NCI-H2227 (cell line): Measurements from ENCODE around the gene KIAA0513.

Experiments
- DNase-seq: peaks from one replicate; lab custom pipeline; 2025; ENCODE audit not compliant: unreplicated experiment; lab: John Stamatoyannopoulos, UW

Gene KIAA0513

DNA sequence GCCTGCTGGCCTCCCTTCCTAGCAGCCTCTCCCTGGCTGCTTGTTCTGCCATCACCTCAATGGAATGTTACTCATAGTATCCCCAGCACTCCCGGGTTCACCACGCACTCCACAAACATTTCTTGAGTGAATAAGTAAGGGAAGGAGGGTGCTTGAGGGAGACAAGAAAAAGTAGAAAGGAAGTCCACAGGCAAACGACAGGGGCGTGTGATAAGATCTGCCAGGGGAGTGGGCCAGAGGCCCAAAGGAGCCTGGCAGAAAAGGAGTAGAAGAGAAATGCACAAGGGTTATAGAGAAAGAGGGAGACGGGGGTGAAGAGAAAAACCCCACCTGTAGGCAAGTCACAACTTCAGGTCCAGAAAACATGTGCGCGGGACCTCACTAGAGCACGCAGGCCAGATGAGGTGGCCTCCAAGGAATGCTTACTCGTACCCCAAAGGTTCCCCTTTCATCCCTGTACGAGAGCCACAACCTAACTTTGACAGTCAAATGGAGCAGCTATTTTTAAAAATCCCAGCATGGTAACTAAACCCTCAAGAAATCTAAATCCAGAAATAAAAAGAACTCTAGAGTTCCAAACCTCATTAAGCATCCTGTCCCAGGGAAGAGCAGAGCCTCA is 22.9 kb upstream of the KIAA0513 start:
- no peak for DNase-seq

DNA sequence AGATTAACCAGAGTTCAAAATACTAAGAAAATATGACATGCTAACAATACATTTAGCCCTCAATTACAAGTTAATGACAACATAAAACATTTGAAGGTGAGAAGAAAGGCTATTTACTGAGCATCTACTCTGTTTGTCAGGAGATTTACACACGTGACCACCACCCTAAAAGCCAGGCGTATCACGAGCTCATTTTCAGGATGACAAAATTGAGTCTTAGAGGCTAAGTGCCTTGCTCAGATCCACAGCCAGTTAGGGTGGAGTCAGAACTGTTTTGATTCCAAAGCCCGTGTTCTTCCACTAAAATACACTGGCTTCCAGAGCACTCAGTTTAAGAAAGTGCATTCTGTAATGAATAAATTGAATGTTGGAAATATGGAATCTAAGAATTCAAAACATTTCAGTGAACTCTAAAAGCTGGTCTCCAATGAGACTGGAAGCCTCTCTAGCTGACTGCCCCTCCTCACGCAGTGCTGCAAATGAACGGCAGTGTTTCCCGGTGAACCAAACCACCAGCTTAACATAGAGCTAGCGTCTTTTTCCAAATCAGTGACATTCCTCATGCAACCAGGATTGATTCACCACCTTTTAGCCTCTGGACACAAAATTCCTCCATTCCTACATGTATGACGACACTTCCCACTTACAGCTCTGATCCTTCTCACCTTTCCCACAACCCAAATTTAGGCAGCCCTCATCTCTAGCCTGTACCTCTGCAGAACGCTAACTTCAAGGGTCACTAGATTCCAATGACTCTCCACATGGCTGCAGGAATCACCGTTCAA is 22.1 kb upstream of the KIAA0513 start:
- DNase-seq, result no peak

DNA sequence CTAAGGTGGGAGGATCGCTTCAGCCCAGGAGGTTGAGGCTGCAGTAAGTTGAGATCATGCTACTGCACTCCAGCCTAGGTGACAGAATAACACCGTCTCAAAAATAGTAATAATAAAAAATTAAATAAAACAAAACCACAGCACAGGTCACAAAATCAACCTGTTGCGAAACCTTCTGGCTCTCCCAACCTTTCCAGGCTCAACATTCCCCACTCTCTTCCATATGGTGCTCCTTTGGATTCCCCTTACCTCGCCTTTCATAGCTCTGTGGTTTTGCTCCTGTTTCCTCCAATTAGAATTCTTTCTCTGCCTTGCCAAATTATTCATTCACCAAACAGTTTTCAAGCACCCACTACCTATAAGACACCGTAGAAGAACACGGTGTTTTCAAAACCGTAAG is 21.0 kb upstream of the KIAA0513 start:
- no peak for DNase-seq

DNA sequence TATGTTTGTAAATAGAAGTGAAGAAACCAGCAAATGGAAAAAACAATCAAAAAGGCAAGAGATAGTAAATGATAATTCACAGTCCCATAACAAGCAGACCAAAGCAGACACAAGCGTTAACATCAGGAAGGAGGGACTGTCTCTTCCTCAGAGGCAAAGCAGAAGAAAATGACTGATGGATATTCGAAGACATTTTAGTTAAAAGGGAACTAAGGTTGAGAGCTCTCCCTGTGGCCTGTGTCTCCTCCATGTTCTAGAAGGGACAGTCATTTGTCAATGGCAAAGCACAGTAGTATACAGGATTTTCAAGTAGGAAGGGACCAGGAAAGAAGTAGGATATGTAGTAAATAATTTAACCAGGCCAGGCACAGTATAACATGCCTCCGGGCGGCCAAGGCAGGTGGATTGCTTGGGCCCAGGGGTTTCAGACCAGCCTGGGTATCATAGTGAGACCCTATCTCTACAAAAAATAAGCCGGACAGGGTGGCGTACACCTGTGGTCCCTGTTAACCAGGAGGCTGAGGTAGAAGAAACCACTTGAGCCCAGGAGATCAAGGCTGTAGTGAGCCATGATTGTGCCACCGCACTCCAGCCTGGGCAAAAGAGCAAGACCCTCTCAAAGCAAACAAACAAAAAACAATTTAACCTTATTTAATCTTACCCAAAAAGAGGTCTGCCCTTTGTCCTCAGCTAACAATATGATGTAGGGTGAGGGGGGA is 19.9 kb upstream of the KIAA0513 start:
- DNase-seq, result no peak

DNA sequence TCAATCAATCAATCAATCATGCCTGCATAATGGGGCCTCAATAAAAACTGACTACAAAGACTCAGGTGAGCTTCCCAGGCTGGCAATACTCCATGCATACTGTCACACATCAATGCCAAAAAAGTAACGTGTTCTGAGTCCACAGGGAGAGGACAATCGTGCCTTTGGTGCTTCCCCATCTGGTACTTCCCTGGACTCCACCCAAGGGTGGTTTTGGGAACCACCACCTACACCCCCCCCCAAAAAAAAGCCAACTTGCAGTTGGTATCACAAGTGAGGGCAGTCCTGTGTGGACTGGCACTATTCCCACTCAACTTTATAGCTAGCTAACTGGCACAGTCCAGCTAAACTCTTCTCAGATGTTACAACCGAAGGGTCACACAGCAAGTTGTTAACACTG is 19.3 kb upstream of the KIAA0513 start:
- no peak for DNase-seq

DNA sequence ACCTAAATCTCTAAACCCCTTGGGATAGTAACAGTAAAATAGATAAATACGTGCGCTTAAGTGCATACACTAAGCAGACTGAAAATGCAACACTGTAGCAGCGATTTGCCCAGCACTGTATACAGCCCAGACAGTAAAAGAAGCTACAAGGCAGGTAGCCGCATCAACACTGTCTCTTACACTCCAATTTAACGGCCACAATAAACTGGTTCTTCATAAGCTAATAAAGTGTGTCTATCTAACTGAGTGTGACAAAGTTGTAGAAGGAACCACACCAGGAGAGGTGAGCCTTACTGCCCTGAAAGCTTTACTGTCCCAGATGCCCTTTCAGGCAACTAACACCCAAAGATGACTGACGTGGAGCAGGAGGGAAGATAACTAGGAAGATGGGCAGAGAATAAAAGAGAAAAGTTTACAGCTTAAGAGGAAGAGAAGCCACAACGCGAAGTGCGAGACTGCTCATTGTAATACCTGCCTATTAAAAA is 17.1 kb upstream of the KIAA0513 start:
- DNase-seq, result no peak

DNA sequence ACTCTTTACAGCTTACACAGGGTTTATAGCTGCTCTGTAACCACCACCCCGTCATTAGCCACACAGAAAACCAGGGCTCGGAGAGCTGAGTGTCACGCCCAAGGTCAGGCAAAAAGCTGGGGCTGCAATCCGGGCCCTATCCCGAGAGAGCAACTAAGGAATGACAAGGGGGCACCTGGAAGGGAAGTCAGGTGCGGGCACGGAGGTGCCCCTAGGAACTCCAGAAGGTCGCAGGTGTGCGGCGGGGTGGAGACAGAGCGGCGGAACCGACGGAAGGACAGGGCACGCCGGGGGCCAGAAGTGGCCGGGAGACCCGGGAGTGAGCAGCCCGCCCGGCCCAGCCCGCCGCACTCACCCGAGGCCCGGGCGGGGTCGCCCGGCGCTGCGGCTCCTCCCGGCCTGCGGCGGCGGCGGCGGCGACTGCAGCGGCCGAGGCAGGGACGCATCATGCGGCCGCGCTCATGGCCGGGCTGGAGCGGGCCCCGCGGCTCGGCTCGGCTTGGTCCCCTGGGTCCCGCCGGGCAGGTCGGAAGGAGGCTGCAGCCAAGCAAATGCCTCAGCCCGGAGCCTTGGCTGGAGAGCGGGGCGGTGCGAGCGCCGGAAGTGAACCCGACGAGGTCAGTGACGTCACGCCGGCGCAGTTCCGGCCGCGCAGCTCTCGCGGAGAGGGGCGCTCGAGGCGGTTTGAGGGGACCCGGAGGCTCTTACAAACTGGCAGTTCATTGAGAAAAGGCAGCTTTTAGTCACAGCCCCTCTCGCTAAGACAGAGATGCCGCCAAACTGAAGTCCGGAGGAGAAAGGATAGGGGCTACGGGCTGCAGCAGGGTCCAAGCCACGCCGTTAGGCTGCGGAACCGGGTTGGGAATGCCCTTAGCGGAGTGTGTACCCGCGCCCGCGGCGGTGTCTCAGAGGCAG is 16.4 kb upstream of the KIAA0513 start, which contains the start of gene ZDHHC7:
Gene ZDHHC7 (minus strand): TSS at position 605 of the 915 bp plus-strand sequence. CDS start 20,917 bp downstream, outside the sequence.
- DNase-seq, result peak; percentile 85

DNA sequence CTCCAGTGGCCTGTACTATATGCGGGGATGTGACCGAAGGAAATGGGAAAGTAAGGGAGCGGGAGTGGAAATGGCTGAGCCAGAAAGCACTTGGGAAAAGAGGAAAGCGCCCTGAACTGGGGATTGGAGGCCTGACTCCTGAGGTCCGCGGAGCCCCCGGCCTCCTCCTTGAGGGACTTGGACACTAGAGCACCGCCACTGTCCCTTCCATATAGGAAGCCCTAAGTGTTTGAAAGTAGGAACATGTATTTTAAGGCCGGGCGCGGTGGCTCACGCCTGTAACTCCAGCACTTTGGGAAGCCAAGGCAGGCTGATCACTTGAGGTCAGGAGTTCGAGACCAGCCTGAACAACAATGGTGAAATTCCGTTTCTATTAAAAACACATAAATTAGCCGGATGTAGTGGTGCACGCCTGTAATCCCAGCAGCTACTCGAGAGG is 15.7 kb upstream of the KIAA0513 start:
- no peak for DNase-seq

DNA sequence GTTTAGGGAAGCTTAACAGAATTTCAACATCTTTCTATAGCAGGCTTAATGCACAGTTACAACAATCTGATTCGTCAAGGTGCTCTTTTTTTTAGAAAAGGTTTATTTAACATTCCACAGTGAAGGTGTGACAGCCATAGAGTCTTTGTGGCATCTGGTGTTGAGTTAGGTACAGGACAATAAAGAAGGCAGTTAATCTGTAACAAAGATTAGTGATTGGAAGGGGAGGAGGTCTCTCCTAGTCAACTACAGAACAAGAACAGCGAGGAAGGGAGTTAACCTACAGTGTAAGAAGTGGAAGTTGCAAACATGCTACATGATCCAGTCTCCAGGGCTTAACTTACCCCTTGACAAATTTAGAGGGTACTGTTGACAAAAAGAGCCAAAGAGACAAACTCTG is 13.3 kb upstream of the KIAA0513 start:
- no peak for DNase-seq

DNA sequence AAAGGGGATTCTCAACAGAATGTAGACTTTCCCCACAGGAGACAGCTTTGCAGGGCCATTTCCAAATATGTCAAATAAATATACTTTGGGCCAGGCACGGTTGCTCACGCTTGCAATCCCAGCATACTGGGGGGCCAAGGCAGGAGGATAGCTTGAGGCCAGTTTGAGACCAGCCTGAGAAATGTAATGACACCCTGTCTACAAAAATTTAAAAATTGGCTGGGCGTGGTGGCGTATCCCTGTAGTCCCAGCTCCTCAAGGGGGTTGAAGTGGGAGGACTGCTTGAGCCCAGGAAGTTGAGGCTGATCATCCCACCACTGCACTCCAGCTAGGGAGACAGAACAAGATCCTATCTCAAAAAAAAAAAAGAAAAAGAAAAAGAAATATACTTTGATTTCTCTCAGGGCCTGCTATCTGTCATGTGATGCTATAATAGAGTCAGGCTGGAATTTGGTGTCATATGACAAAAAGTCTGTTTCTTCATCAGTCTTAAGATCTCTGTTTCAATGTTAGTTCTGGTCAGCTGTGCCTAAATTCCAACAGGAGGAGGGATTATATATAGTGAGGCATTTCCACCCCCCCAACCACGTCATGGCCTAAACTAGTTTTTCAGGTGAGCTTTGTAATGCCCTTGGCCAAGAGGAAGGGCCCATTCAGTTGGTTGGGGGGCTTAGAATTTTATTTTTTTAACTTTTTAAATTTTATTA is 12.0 kb upstream of the KIAA0513 start:
- DNase-seq, result no peak

DNA sequence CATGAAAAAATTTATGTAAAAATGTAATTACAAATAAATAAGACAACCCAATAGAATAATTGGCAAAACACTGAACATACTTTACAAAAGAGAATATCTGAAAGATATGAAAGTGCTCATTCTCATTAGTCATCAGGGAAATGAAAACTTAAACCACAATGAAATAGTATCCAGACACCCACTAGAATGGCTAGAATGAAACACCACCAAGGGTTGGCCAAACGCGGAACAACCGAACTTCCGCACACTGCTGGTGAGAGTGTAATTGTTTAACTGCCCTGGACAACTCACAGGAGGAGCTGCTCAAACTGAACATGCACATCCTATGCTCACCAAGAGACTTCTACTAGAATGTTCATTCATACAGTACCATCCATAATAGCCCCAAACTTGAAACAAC is 10.4 kb upstream of the KIAA0513 start:
- DNase-seq, result no peak

DNA sequence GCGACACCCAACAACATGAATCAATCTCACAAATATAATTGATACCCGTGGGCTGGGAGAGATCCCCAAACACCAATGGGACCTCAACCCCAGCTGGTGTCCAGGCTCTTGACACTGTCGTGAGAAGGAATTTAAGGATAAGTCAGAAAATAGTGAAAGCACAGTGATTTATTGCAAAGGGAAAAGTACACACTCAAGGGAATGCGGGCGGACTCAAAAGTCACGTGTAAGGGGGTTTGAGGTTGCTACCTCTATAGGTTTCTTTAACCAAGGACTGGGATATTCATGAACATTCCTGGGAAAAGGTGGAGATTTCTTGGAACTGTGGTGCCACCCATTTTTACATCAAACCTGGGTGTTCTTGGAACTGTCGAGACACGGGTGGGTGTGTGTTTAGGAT is 10.0 kb upstream of the KIAA0513 start:
- DNase-seq, result no peak

DNA sequence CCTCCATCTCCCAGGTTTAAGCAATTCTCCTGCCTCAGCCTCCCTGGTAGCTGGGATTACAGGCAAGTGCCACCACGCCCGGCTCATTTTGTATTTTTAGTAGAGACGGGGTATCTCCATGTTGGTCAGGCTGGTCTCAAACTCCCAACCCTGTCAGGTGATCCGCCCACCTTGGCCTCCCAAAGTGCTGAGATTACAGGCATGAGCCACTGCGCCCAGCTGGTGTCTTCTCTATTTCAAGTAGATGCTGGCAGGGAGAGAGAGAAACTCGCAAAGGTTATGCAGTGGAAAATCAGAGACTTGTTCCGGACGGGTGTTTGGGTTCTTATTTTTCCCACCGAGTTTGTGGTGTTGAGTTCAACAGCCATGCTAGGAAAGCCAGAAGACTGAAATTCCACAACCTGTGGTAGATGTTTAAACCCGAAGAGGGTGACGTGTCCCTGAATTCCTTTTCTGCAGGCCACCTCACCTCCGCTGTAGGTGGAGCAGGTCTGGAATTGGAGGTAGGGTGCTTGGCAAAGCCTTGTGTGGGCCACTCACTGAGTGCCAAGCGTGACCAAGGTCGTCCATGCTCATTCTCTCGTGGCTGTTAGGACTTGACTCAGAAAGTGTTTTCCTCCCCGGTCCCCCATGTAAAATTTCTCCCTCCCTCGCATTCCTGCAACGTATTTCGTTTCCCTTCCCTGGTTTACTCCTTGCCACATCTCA is 8.9 kb upstream of the KIAA0513 start:
- no peak for DNase-seq

DNA sequence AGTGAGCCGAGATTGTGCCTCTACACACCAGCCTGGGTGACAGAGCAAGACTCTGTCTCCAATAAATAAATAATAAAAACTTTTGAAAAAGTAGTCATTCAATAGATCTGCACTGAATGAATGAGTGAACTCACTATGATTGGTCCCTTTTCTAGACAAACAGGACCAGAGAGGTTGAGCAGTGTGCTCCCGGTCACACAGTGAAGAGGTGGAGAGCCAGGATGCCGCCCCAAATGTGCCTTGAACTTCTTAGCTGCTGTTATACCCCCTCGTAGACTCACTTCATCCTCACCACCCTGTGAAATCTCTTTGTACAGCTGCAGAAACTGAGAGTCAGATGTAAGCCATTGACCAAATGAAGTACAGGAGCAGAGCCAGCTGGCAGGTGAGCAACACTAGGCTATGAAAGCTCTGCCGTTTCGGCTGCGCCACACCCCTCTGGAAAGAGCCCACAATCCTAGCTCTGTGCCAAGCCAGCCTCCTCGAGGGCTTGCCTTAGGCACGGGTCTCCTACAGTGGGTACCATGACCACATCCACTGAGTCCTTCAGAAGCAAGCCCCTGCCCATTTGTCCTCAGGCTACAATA is 7.8 kb upstream of the KIAA0513 start:
- no peak for DNase-seq

DNA sequence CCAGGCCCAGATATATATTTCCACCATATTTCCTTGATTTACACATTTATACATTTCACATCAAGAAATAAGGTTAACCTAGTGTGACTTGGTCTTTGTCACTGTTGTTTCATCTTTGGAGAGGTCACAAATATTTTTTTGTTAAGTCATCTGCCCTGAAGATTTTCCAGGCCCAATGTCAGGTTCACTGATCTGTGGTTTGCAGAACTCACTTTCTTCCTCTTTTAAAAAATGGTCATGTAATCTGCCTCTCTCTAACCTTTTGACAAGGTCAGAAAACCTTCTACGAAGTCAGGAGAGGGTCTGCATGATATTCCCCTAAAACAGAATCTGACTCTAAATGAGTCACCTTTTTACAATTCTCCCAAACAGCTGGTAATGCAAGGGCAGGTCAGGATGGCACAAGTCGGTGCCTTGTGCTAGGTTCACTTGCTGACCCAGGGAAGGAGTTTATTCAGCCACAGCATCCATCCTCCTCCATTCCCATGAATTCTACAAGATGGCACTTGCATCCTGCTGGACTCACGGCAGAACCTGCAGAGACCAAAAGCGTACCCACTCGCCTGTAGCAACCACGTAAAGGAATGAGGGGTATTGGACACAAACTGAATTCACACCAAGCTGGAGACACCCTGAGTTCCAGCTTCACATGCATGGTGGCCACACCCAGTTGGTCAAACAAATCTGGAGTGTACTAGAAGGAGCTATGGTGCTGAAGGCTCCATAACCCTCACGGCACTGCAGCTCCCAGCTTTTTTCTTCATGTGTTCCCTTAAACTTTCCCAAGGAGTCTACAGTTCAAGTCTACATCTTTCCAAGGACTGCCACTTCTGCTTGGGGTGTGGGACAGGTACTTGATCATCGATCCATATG is 1.6 kb upstream of the KIAA0513 start:
- DNase-seq, result no peak

DNA sequence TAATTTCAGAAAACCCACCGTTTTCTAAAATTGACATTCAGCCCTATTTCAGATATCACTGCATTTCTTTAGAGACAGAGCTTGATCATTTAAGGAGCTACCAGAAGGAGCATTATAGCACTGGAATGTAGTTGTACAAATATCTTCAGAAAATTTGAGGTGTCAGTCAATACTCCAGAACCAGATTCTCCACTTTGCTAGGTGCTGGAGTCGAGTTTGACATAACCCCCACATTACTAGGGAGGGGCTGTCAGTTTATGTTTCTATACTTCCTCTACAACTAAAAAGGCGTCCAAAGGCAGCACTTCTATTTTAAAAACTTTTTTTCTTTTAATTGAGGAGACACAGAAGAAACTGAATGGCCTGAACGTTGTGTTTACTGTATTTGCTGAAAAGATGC is 892 bp upstream of the KIAA0513 start:
- no peak for DNase-seq

DNA sequence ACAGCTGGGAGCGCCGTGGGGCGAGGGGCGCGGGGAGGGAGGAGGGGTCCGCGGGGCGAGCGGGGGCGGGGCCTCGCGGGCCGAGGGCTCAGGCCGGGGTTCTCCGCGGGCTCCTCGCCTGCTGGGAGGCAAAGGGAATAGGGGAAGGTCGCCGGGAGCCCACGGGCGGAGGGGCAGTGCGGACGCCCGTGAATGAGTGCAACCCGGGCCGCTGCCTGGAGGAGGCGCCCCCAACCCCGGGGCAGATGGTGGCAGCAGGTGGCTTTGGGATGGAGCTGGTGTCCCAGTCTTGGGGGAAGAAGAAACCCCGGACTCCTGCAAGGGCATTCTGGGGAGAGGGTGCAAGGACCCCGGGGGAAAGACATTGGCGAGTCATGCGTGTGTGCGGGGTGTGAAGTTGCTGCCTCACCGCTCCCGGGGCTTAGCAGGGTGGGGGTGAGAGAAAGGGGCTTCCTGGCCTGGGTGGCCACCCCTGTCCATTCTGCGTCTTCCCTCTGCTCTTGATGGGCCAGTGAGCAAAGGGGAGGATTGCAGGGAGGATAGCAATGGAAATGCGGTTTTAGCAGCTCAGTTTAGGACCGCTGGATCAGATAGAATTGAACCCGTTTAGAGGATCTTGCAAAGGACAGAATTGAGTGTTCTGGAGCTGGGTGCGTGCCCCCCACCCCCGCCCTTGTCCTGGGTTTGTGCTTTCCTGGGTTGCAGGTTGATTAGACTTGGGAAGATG is 526 bp downstream of the KIAA0513 start:
- no peak for DNase-seq
